GM12878 (cell line): Measurements from ENCODE around the gene KCNQ1.

Experiments used
- CBX3 ChIP-seq: fragments of 200-600 bp; sonication (generic); IDR thresholded peaks from 2 replicates; pipeline ENCODE4 v1.6.1; 2016; ENCODE audit warnings: low read depth, borderline replicate concordance
- EZH2 ChIP-seq: IDR thresholded peaks from 2 replicates; pipeline ENCODE4 v1.6.1; 2012; ENCODE audit warnings: low read depth, mild to moderate bottlenecking, control low read depth, inconsistent platforms, low read length, borderline replicate concordance; ENCODE audit not compliant: control insufficient read depth
- FOS ChIP-seq: IDR thresholded peaks from 3 replicates; pipeline ENCODE4 v1.6.1; 2011; ENCODE audit warnings: borderline replicate concordance; ENCODE audit not compliant: insufficient read length; ENCODE audit errors: extremely low read depth
- MXI1 ChIP-seq: fragments of 150-350 bp; IDR thresholded peaks from 2 replicates; pipeline ENCODE4 v1.6.1; 2011; ENCODE audit warnings: low read depth, mild to moderate bottlenecking, inconsistent platforms, low read length, improper control_type of control experiment
- POLR2A ChIP-seq: IDR thresholded peaks from 2 replicates; pipeline ENCODE4 v1.6.1; 2011; ENCODE audit warnings: low read depth, mild to moderate bottlenecking, low read length
- SP1 ChIP-seq: IDR thresholded peaks from one replicate; pipeline ENCODE4 v1.6.1; 2011; ENCODE audit warnings: low read depth, low read length
- TAF1 ChIP-seq: IDR thresholded peaks from 2 replicates; pipeline ENCODE4 v1.6.1; 2011; ENCODE audit warnings: mild to moderate bottlenecking, low read depth, low read length, borderline replicate concordance
- ZNF274 ChIP-seq: IDR thresholded peaks from one replicate; pipeline ENCODE4 v1.8.0; 2011; ENCODE audit not compliant: insufficient read length, insufficient read depth
- TF ChIP-seq, protein P1 (sequence below), 3 experiments: IDR thresholded peaks in 2 of 3; conservative IDR thresholded peaks in 1 of 3; 2 replicates each; pipeline ENCODE4 v1.5.1; 2011; ENCODE audit warnings: low read depth in 3 of 3, low read length in 3 of 3, mild to moderate bottlenecking in 3 of 3, control low read depth in 2 of 3, moderate library complexity in 2 of 3, inconsistent platforms in 1 of 3, mixed read lengths in 1 of 3; ENCODE audit not compliant: control insufficient read depth in 2 of 3, insufficient read depth in 1 of 3; ENCODE audit errors: extremely low read depth in 1 of 3
- TF ChIP-seq, protein P2 (sequence below): IDR thresholded peaks from 2 replicates; pipeline ENCODE4 v1.6.1; 2012; ENCODE audit warnings: low read depth, low read length, improper control_type of control experiment
- TF ChIP-seq, protein P3 (sequence below): IDR thresholded peaks from 2 replicates; pipeline ENCODE4 v1.6.1; 2012; ENCODE audit warnings: mild to moderate bottlenecking, low read depth, low read length
- TF ChIP-seq, protein P4 (sequence below): IDR thresholded peaks from 2 replicates; pipeline ENCODE4 v1.6.1; 2012; ENCODE audit warnings: low read depth, low read length, improper control_type of control experiment
- TF ChIP-seq, protein P5 (sequence below): IDR thresholded peaks from 2 replicates; pipeline ENCODE4 v1.6.1; 2011; ENCODE audit warnings: low read depth, low read length, improper control_type of control experiment, borderline replicate concordance

DNA sequence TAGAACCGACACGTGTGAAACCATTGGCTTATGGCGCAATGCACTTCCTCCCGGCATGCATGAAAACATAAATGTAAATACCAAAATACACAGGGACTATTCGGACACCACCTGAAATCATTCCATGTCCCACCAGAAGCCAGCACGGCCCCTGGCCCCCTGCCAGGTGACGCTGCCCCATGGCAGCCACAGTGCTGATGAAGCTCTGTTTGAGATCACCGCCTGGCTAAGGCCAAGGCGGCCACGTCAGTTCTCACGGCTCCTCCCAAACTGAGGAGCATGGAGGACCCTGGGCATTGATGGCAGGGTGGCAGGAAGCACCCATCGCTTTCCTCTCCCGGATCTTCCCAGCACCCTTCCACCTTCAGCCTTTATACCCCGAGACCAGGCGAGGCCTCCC, 351.3 kb downstream of the KCNQ1 start:
- TF ChIP-seq, protein P1, sequence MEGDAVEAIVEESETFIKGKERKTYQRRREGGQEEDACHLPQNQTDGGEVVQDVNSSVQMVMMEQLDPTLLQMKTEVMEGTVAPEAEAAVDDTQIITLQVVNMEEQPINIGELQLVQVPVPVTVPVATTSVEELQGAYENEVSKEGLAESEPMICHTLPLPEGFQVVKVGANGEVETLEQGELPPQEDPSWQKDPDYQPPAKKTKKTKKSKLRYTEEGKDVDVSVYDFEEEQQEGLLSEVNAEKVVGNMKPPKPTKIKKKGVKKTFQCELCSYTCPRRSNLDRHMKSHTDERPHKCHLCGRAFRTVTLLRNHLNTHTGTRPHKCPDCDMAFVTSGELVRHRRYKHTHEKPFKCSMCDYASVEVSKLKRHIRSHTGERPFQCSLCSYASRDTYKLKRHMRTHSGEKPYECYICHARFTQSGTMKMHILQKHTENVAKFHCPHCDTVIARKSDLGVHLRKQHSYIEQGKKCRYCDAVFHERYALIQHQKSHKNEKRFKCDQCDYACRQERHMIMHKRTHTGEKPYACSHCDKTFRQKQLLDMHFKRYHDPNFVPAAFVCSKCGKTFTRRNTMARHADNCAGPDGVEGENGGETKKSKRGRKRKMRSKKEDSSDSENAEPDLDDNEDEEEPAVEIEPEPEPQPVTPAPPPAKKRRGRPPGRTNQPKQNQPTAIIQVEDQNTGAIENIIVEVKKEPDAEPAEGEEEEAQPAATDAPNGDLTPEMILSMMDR (IDR thresholded peaks at IDR 0.05 in 2 of 3, conservative IDR thresholded peaks at IDR 0.05 in 1 of 3; ENCODE audit: control insufficient read depth in 2 of 3, extremely low read depth in 1 of 3, insufficient read depth in 1 of 3, low read depth in 3 of 3, low read length in 3 of 3): no peak
- TF ChIP-seq, protein P2, sequence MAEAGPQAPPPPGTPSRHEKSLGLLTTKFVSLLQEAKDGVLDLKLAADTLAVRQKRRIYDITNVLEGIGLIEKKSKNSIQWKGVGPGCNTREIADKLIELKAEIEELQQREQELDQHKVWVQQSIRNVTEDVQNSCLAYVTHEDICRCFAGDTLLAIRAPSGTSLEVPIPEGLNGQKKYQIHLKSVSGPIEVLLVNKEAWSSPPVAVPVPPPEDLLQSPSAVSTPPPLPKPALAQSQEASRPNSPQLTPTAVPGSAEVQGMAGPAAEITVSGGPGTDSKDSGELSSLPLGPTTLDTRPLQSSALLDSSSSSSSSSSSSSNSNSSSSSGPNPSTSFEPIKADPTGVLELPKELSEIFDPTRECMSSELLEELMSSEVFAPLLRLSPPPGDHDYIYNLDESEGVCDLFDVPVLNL: no peak
- TF ChIP-seq, protein P3, sequence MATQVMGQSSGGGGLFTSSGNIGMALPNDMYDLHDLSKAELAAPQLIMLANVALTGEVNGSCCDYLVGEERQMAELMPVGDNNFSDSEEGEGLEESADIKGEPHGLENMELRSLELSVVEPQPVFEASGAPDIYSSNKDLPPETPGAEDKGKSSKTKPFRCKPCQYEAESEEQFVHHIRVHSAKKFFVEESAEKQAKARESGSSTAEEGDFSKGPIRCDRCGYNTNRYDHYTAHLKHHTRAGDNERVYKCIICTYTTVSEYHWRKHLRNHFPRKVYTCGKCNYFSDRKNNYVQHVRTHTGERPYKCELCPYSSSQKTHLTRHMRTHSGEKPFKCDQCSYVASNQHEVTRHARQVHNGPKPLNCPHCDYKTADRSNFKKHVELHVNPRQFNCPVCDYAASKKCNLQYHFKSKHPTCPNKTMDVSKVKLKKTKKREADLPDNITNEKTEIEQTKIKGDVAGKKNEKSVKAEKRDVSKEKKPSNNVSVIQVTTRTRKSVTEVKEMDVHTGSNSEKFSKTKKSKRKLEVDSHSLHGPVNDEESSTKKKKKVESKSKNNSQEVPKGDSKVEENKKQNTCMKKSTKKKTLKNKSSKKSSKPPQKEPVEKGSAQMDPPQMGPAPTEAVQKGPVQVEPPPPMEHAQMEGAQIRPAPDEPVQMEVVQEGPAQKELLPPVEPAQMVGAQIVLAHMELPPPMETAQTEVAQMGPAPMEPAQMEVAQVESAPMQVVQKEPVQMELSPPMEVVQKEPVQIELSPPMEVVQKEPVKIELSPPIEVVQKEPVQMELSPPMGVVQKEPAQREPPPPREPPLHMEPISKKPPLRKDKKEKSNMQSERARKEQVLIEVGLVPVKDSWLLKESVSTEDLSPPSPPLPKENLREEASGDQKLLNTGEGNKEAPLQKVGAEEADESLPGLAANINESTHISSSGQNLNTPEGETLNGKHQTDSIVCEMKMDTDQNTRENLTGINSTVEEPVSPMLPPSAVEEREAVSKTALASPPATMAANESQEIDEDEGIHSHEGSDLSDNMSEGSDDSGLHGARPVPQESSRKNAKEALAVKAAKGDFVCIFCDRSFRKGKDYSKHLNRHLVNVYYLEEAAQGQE: no peak
- TF ChIP-seq, protein P4, sequence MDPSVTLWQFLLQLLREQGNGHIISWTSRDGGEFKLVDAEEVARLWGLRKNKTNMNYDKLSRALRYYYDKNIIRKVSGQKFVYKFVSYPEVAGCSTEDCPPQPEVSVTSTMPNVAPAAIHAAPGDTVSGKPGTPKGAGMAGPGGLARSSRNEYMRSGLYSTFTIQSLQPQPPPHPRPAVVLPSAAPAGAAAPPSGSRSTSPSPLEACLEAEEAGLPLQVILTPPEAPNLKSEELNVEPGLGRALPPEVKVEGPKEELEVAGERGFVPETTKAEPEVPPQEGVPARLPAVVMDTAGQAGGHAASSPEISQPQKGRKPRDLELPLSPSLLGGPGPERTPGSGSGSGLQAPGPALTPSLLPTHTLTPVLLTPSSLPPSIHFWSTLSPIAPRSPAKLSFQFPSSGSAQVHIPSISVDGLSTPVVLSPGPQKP: no peak
- TF ChIP-seq ZNF274 (no peak), MXI1 (no peak), EZH2 (no peak), POLR2A (no peak), FOS (no peak), TAF1 (no peak), CBX3 (no peak), SP1 (no peak)
- TF ChIP-seq, protein P5, sequence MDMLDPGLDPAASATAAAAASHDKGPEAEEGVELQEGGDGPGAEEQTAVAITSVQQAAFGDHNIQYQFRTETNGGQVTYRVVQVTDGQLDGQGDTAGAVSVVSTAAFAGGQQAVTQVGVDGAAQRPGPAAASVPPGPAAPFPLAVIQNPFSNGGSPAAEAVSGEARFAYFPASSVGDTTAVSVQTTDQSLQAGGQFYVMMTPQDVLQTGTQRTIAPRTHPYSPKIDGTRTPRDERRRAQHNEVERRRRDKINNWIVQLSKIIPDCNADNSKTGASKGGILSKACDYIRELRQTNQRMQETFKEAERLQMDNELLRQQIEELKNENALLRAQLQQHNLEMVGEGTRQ: no peak
